HepG2 (cell line): Measurements from ENCODE around the gene TSC1. TPM values are rescaled to one million over a fixed set of nuclear protein-coding genes. Genes with fewer than 3 reads are reported as not detected.
A peak's percentile ranks its signal among the peaks of the same experiment; 100 is the strongest.

Experiments
- CBX5 ChIP-seq: sonication (generic); formaldehyde crosslinking; IDR thresholded peaks from 2 replicates; pipeline ENCODE4 v1.4.0; 2020; ENCODE audit warnings: missing genetic modification reagents, borderline replicate concordance
- CENPT ChIP-seq: sonication (generic); formaldehyde crosslinking; IDR thresholded peaks from 2 replicates; pipeline ENCODE4 v1.8.0; 2022; ENCODE audit warnings: low read depth, mild to moderate bottlenecking, moderate library complexity, missing genetic modification reagents
- FOXA1 ChIP-seq, 2 experiments: fragments of 450-650 bp in 1 of 2; sonication (generic) in 1 of 2; formaldehyde crosslinking in 1 of 2; IDR thresholded peaks; 2 replicates each; pipeline versions ENCODE4 v1.4.0 to v1.6.1; 2016 to 2020; ENCODE audit warnings: missing genetic modification reagents in 1 of 2
- HNRNPUL1 ChIP-seq: fragments of 200-400 bp; formaldehyde crosslinking; IDR thresholded peaks from 2 replicates; pipeline ENCODE4 v1.6.1; 2017; ENCODE audit warnings: low read depth, mild to moderate bottlenecking, low read length, moderate library complexity
- MLLT10 ChIP-seq: sonication (generic); formaldehyde crosslinking; IDR thresholded peaks from 2 replicates; pipeline ENCODE4 v1.4.0; 2020; ENCODE audit warnings: missing genetic modification reagents
- NFRKB ChIP-seq: fragments of 450-650 bp; IDR thresholded peaks from 2 replicates; pipeline ENCODE4 v1.6.1; 2017
- PRPF4 ChIP-seq: fragments of 200-400 bp; formaldehyde crosslinking; IDR thresholded peaks from 2 replicates; pipeline ENCODE4 v1.6.1; 2016; ENCODE audit warnings: low read length, low read depth; ENCODE audit not compliant: poor library complexity, severe bottlenecking
- SPEN ChIP-seq: sonication (generic); formaldehyde crosslinking; IDR thresholded peaks from 2 replicates; pipeline ENCODE4 v1.5.1; 2020; ENCODE audit warnings: low read depth, mild to moderate bottlenecking, missing genetic modification reagents
- TCF7 ChIP-seq: sonication (generic); IDR thresholded peaks from 2 replicates; pipeline ENCODE4 v1.6.1; 2016; ENCODE audit warnings: antibody characterized with exemption, low read depth
- TOE1 ChIP-seq: sonication (generic); formaldehyde crosslinking; IDR thresholded peaks from 2 replicates; pipeline ENCODE4 v1.4.0; 2020; ENCODE audit warnings: mild to moderate bottlenecking, missing genetic modification reagents
- ZBTB38 ChIP-seq: sonication (generic); formaldehyde crosslinking; IDR thresholded peaks from 2 replicates; pipeline ENCODE4 v1.5.1; 2020; ENCODE audit warnings: mild to moderate bottlenecking, missing genetic modification reagents
- ZFP36 ChIP-seq: fragments of 150-350 bp; IDR thresholded peaks from 2 replicates; pipeline ENCODE4 v1.6.1; 2018; ENCODE audit warnings: borderline replicate concordance, low read length, low read depth; ENCODE audit not compliant: partially characterized antibody
- ZFP82 ChIP-seq: sonication (generic); formaldehyde crosslinking; IDR thresholded peaks from 2 replicates; pipeline ENCODE4 v1.5.1; 2020; ENCODE audit warnings: mild to moderate bottlenecking, missing genetic modification reagents, borderline replicate concordance
- ZFP90 ChIP-seq: sonication (generic); formaldehyde crosslinking; IDR thresholded peaks from 2 replicates; pipeline ENCODE4 v1.8.0; 2022; ENCODE audit warnings: missing genetic modification reagents, mild to moderate bottlenecking, inconsistent platforms, borderline replicate concordance
- ZNF101 ChIP-seq: sonication (generic); formaldehyde crosslinking; IDR thresholded peaks from 2 replicates; pipeline ENCODE4 v1.4.0; 2020; ENCODE audit warnings: mild to moderate bottlenecking, low read depth, missing genetic modification reagents, borderline replicate concordance
- ZNF205 ChIP-seq: IDR thresholded peaks from 2 replicates; pipeline ENCODE4 v1.6.1; 2018; ENCODE audit warnings: missing biosample characterization, missing genetic modification reagents
- ZNF263 ChIP-seq: sonication (generic); formaldehyde crosslinking; IDR thresholded peaks from 2 replicates; pipeline ENCODE4 v1.4.0; 2020; ENCODE audit warnings: missing genetic modification reagents
- ZNF343 ChIP-seq: sonication (generic); formaldehyde crosslinking; IDR thresholded peaks from 2 replicates; pipeline ENCODE4 v1.4.0; 2020; ENCODE audit warnings: mild to moderate bottlenecking, missing genetic modification reagents
- ZNF367 ChIP-seq: sonication (generic); formaldehyde crosslinking; IDR thresholded peaks from 2 replicates; pipeline ENCODE4 v1.4.0; 2020; ENCODE audit warnings: missing genetic modification reagents, borderline replicate concordance
- ZNF724P ChIP-seq: sonication (generic); formaldehyde crosslinking; IDR thresholded peaks from 2 replicates; pipeline ENCODE4 v1.8.0; 2022; ENCODE audit warnings: missing genetic modification reagents, borderline replicate concordance
- ZNF777 ChIP-seq: sonication (generic); formaldehyde crosslinking; IDR thresholded peaks from 2 replicates; pipeline ENCODE4 v1.4.0; 2020; ENCODE audit warnings: missing genetic modification reagents
- ZNF878 ChIP-seq: sonication (generic); formaldehyde crosslinking; IDR thresholded peaks from 2 replicates; pipeline ENCODE4 v1.8.1; 2023; ENCODE audit warnings: mild to moderate bottlenecking, missing genetic modification reagents, moderate library complexity
- polyA plus RNA-seq, 8 experiments: library from polyadenylated mRNA; depleted of rRNA in 3 of 8; stranded (reverse) in 7 of 8; unstranded in 1 of 8; fragments of >200 nt; fragmentation: Illumina TruSeq in 4 of 8; extraction: Trizol in 4 of 8; gene quantifications; 2 replicates each; pipeline versions ENCODE4 v1.2.1 to v1.2.3, GENCODE V29; 2011 to 2016; ENCODE audit warnings: low read depth in 4 of 8, missing spikeins in 1 of 8, mixed read lengths in 1 of 8; ENCODE audit not compliant: insufficient read depth in 1 of 8
- total RNA-seq, 5 experiments: library from RNA; depleted of rRNA; stranded (reverse); fragments of >200 nt; fragmentation: Illumina TruSeq; extraction: Trizol; gene quantifications; 2 replicates each; pipeline ENCODE4 v1.2.3, GENCODE V29; 2016; ENCODE audit warnings: low read depth in 1 of 5
- TF ChIP-seq, protein P1 (sequence below): sonication (generic); formaldehyde crosslinking; IDR thresholded peaks from 2 replicates; pipeline ENCODE4 v1.8.0; 2022; ENCODE audit warnings: missing genetic modification reagents, low read depth, mild to moderate bottlenecking, borderline replicate concordance
- TF ChIP-seq, protein P2 (sequence below): sonication (generic); formaldehyde crosslinking; IDR thresholded peaks from 2 replicates; pipeline ENCODE4 v1.4.0; 2020; ENCODE audit warnings: missing genetic modification reagents, mild to moderate bottlenecking, borderline replicate concordance
- TF ChIP-seq, protein P3 (sequence below): IDR thresholded peaks from 2 replicates; pipeline ENCODE4 v1.6.1; 2016; ENCODE audit warnings: low read depth, borderline replicate concordance
- TF ChIP-seq, protein P4 (sequence below): IDR thresholded peaks from 2 replicates; pipeline ENCODE4 v1.6.1; 2016

Gene TSC1
- total and polyA plus RNA-seq, 2 of the 13 experiments (the other 11 are each of a cell fraction or from before 2014, with no cell fraction given), result 31.6 to 66.1 TPM

DNA sequence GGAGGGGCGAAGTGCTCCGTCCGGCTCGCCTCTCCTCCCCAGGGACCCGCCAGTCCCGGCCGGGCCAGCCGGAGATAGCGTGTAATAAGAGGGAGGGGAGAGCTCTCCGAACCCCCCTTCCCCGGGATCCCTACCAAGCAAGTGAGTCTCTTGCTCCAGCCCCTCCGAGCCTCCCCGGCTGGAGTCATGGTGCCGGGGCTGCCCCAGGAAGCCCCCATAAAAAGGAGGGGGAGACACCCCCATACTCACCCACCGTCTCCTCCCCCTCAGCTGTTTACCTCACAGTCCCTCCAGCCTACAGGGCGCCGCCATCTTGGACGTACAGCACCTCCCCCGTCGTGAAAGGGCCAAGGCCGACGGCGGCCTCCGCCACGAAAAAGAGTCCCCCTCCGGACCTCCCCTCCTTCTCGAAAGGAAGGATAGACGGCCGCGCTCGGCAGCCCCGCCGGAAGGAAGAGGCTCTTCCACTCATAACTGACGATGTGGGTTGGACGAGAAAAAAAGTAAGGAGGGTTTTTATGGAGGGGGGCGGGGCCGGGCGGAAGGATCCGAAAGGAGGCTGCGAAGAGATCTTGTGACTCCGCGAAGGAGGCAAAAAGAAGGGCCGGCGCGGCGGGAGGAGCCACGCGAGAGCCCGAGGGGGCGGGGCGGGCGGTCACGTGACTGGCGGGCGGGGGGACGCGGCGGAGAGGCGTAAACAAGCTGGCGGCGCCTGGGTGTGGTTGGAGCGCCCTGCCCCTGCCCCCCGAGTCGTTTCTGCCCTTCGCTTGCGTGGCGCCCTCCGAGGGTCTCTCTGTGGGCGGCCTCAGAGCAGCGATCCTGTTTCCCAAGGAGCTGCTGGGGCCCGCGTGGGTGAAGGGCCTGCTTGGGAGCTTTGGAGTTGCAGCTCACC is at the start of gene TSC1 (continued):
- TF ChIP-seq HNRNPUL1 (no peak), ZFP90 (CRISPR knock-in tag) (peak; percentile 92), ZNF878 (CRISPR knock-in tag) (peak; percentile 84; the same call in 1 of the 2 replicates), CENPT (CRISPR knock-in tag) (no peak), ZBTB38 (CRISPR knock-in tag) (peak; percentile 10; the same call in 1 of the 2 replicates), ZNF101 (CRISPR knock-in tag) (peak; percentile 50; the same call in 1 of the 2 replicates), TCF7 (no peak), SPEN (peak; percentile 91), ZFP82 (CRISPR knock-in tag) (no peak; the same call in 1 of the 2 replicates), PRPF4 (peak; percentile 72), ZNF724P (CRISPR knock-in tag) (peak; percentile 46; the same call in 1 of the 2 replicates), NFRKB (peak; percentile 98), ZNF343 (CRISPR knock-in tag) (peak; percentile 33; the same call in 1 of the 2 replicates), FOXA1 (IDR thresholded peaks at IDR 0.05) (no peak), FOXA1 (CRISPR knock-in tag; IDR thresholded peaks at IDR 0.05) (peak; percentile 42; the same call in 1 of the 2 replicates), ZNF777 (CRISPR knock-in tag) (peak; percentile 48; the same call in 1 of the 2 replicates), ZNF205 (peak; percentile 26; the same call in 1 of the 2 replicates), TOE1 (CRISPR knock-in tag) (no peak), MLLT10 (CRISPR knock-in tag) (no peak), CBX5 (no peak), ZNF367 (CRISPR knock-in tag) (no peak), ZNF263 (CRISPR knock-in tag) (no peak), ZFP36 (no peak)
- TF ChIP-seq, protein P1, sequence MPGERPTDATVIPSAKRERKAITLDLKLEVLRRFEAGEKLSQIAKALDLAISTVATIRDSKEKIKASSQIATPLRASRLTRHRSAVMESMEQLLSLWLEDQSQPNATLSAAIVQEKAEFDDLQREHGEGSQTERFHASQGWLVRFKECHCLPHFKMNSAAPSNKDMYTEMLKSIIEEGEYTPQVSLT (CRISPR knock-in tag), result no peak
- TF ChIP-seq, protein P2, sequence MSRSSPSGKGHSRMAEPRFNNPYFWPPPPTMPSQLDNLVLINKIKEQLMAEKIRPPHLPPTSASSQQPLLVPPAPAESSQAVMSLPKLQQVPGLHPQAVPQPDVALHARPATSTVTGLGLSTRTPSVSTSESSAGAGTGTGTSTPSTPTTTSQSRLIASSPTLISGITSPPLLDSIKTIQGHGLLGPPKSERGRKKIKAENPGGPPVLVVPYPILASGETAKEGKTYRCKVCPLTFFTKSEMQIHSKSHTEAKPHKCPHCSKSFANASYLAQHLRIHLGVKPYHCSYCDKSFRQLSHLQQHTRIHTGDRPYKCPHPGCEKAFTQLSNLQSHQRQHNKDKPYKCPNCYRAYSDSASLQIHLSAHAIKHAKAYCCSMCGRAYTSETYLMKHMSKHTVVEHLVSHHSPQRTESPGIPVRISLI, result no peak
- TF ChIP-seq, protein P3, sequence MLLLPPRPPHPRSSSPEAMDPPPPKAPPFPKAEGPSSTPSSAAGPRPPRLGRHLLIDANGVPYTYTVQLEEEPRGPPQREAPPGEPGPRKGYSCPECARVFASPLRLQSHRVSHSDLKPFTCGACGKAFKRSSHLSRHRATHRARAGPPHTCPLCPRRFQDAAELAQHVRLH (CRISPR knock-in tag), result peak; percentile 79; the same call in 1 of the 2 replicates
- TF ChIP-seq, protein P4, sequence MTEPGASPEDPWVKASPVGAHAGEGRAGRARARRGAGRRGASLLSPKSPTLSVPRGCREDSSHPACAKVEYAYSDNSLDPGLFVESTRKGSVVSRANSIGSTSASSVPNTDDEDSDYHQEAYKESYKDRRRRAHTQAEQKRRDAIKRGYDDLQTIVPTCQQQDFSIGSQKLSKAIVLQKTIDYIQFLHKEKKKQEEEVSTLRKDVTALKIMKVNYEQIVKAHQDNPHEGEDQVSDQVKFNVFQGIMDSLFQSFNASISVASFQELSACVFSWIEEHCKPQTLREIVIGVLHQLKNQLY (CRISPR knock-in tag), result no peak
